Activated naive CD4-positive, alpha-beta T cell treated with anti-CD3 and anti-CD28 coated beads, Interleukin-2, amount 50 U/mL, for 24 hours (primary cell): ENCODE data around the gene RNF115.
"Not testable (repeated sequence)": the region's sequence is repeated elsewhere in the genome, so short reads cannot be mapped to it uniquely, and the experiment has no call there.

Source experiments
- H3K27ac Mint-ChIP-seq: one replicate; pipeline ENCODE4 v1.8.0; 2021; ENCODE audit warnings: mild to moderate bottlenecking, mixed read lengths
- H3K27me3 Mint-ChIP-seq: one replicate; pipeline ENCODE4 v1.8.0; 2021; ENCODE audit warnings: mixed read lengths
- H3K36me3 Mint-ChIP-seq: one replicate; pipeline ENCODE4 v1.8.0; 2021; ENCODE audit warnings: mixed read lengths
- H3K4me1 Mint-ChIP-seq: one replicate; pipeline ENCODE4 v1.8.0; 2021; ENCODE audit warnings: mixed read lengths
- H3K4me3 Mint-ChIP-seq: one replicate; pipeline ENCODE4 v1.8.0; 2021; ENCODE audit warnings: mild to moderate bottlenecking, mixed read lengths
- H3K9me3 Mint-ChIP-seq: one replicate; pipeline ENCODE4 v1.8.0; 2021; ENCODE audit warnings: mixed read lengths

Gene RNF115

GRCh38 chr1:145799806-145800205 is 24.1 kb downstream of the RNF115 start:
- Mint-ChIP-seq H3K27ac (no peak overlapping the region), H3K4me3 (no peak overlapping the region), H3K9me3 (peaks cover 9% of the 10 kb centered on the region), H3K4me1 (peaks cover 53% of the 10 kb centered on the region), H3K27me3 (no peaks in the 10 kb centered on the region), H3K36me3 (peaks cover 31% of the 10 kb centered on the region)

- Mint-ChIP-seq H3K4me1 (peaks cover 32% of the 10 kb centered on the region), H3K4me3 (no peak overlapping the region), H3K36me3 (peaks cover 33% of the 10 kb centered on the region), H3K27ac (no peak overlapping the region), H3K27me3 (no peaks in the 10 kb centered on the region), H3K9me3 (peaks cover 9% of the 10 kb centered on the region)
Observed at GRCh38 chr1:145796753-145797152, 27.1 kb downstream of the RNF115 start.

GRCh38 chr1:145795257-145795881 is 28.5 kb downstream of the RNF115 start:
- H3K9me3 Mint-ChIP-seq = peaks cover 9% of the 10 kb centered on the region
- H3K4me3 Mint-ChIP-seq = no peak overlapping the region

GRCh38 chr1:145792484-145792883 is 31.4 kb downstream of the RNF115 start:
- Mint-ChIP-seq H3K4me3 (no peak overlapping the region), H3K36me3 (peaks cover 20% of the 10 kb centered on the region), H3K27ac (no peak overlapping the region), H3K9me3 (peaks cover 9% of the 10 kb centered on the region), H3K4me1 (peaks cover 19% of the 10 kb centered on the region), H3K27me3 (no peaks in the 10 kb centered on the region)

More at GRCh38 chr1:145795257-145795881, 28.5 kb downstream of the RNF115 start:
- H3K27ac Mint-ChIP-seq = no peak overlapping the region
- peaks cover 33% of the 10 kb centered on the region for H3K36me3 Mint-ChIP-seq
- H3K4me1 Mint-ChIP-seq = peaks cover 21% of the 10 kb centered on the region
- H3K27me3 Mint-ChIP-seq = no peaks in the 10 kb centered on the region

- not testable (repeated sequence) for H3K9me3 Mint-ChIP-seq, H3K27ac Mint-ChIP-seq, H3K27me3 Mint-ChIP-seq, H3K4me3 Mint-ChIP-seq
- Mint-ChIP-seq H3K4me1 (peaks cover 21% of the 10 kb centered on the region), H3K36me3 (peaks cover 16% of the 10 kb centered on the region)
Observed at GRCh38 chr1:145791860-145792259, 32.0 kb downstream of the RNF115 start.

GRCh38 chr1:145788580-145788979 is 35.3 kb downstream of the RNF115 start:
- Mint-ChIP-seq H3K36me3 (peaks cover 12% of the 10 kb centered on the region), H3K4me3 (no peak overlapping the region), H3K4me1 (peaks cover 37% of the 10 kb centered on the region), H3K27ac (no peak overlapping the region), H3K27me3 (no peaks in the 10 kb centered on the region), H3K9me3 (no peaks in the 10 kb centered on the region)

- no peaks in the 10 kb centered on the region for H3K27me3 Mint-ChIP-seq
- peak overlapping the region; percentile 73 for H3K27ac Mint-ChIP-seq
- peaks cover 12% of the 10 kb centered on the region for H3K36me3 Mint-ChIP-seq
- H3K4me1 Mint-ChIP-seq = peaks cover 36% of the 10 kb centered on the region
- H3K9me3 Mint-ChIP-seq = no peaks in the 10 kb centered on the region
- H3K4me3 Mint-ChIP-seq = peak overlapping the region; percentile 19
Observed at GRCh38 chr1:145786271-145786670, 37.6 kb downstream of the RNF115 start.

- no peaks in the 10 kb centered on the region for H3K27me3 Mint-ChIP-seq
- peaks cover 36% of the 10 kb centered on the region for H3K4me1 Mint-ChIP-seq
- H3K4me3 Mint-ChIP-seq = no peak overlapping the region
- no peaks in the 10 kb centered on the region for H3K9me3 Mint-ChIP-seq
- H3K27ac Mint-ChIP-seq = no peak overlapping the region
- peaks cover 12% of the 10 kb centered on the region for H3K36me3 Mint-ChIP-seq
Observed at GRCh38 chr1:145785547-145785946, 38.3 kb downstream of the RNF115 start.

- Mint-ChIP-seq H3K36me3 (peaks cover 12% of the 10 kb centered on the region), H3K27me3 (no peaks in the 10 kb centered on the region), H3K4me3 (no peak overlapping the region), H3K4me1 (peaks cover 36% of the 10 kb centered on the region), H3K27ac (no peak overlapping the region), H3K9me3 (no peaks in the 10 kb centered on the region)
Observed at GRCh38 chr1:145784409-145784808, 39.5 kb downstream of the RNF115 start.

- Mint-ChIP-seq H3K27me3 (no peaks in the 10 kb centered on the region), H3K4me1 (peaks cover 32% of the 10 kb centered on the region), H3K4me3 (no peak overlapping the region), H3K27ac (no peak overlapping the region), H3K36me3 (peaks cover 8% of the 10 kb centered on the region), H3K9me3 (no peaks in the 10 kb centered on the region)
Observed at GRCh38 chr1:145782272-145783099, 41.4 kb downstream of the RNF115 start.

GRCh38 chr1:145778146-145778540 is 45.8 kb downstream of the RNF115 start:
- Mint-ChIP-seq H3K4me3 (no peak overlapping the region), H3K27me3 (no peaks in the 10 kb centered on the region), H3K9me3 (no peaks in the 10 kb centered on the region), H3K36me3 (peaks cover 5% of the 10 kb centered on the region), H3K4me1 (peaks cover 24% of the 10 kb centered on the region), H3K27ac (peak overlapping the region; percentile 8)

GRCh38 chr1:145777357-145778145 is 46.3 kb downstream of the RNF115 start:
- Mint-ChIP-seq H3K36me3 (peaks cover 9% of the 10 kb centered on the region), H3K4me3 (no peak overlapping the region), H3K27me3 (no peaks in the 10 kb centered on the region), H3K9me3 (no peaks in the 10 kb centered on the region), H3K4me1 (peaks cover 28% of the 10 kb centered on the region), H3K27ac (no peak overlapping the region)

GRCh38 chr1:145773423-145773822 is 50.5 kb downstream of the RNF115 start:
- peak overlapping the region; percentile 9 for H3K27ac Mint-ChIP-seq
- no peaks in the 10 kb centered on the region for H3K9me3 Mint-ChIP-seq
- no peaks in the 10 kb centered on the region for H3K27me3 Mint-ChIP-seq
- H3K36me3 Mint-ChIP-seq = peaks cover 11% of the 10 kb centered on the region
- no peak overlapping the region for H3K4me3 Mint-ChIP-seq
- H3K4me1 Mint-ChIP-seq = peaks cover 26% of the 10 kb centered on the region

GRCh38 chr1:145771056-145771455 is 52.8 kb downstream of the RNF115 start:
- H3K4me1 Mint-ChIP-seq = peaks cover 26% of the 10 kb centered on the region
- no peaks in the 10 kb centered on the region for H3K27me3 Mint-ChIP-seq
- H3K36me3 Mint-ChIP-seq = peaks cover 13% of the 10 kb centered on the region
- H3K9me3 Mint-ChIP-seq = no peaks in the 10 kb centered on the region
- no peak overlapping the region for H3K27ac Mint-ChIP-seq
- H3K4me3 Mint-ChIP-seq = no peak overlapping the region

- H3K27me3 Mint-ChIP-seq, H3K27ac Mint-ChIP-seq, H3K4me1 Mint-ChIP-seq, H3K4me3 Mint-ChIP-seq, H3K9me3 Mint-ChIP-seq: not testable (repeated sequence)
- H3K36me3 Mint-ChIP-seq = peaks cover 16% of the 10 kb centered on the region
Observed at GRCh38 chr1:145768004-145768403, 55.9 kb downstream of the RNF115 start.

- not testable (repeated sequence) for H3K27me3 Mint-ChIP-seq, H3K27ac Mint-ChIP-seq, H3K9me3 Mint-ChIP-seq, H3K4me3 Mint-ChIP-seq, H3K4me1 Mint-ChIP-seq
- H3K36me3 Mint-ChIP-seq = peaks cover 14% of the 10 kb centered on the region
Observed at GRCh38 chr1:145766926-145767325, 57.0 kb downstream of the RNF115 start.
